ENCODE data around the gene ADAMTS18. TPM values are rescaled to one million over a fixed set of nuclear protein-coding genes. Genes with fewer than 3 reads are reported as not detected.

The ADAMTS18 gene
- total RNA-seq, 1 experiment from 2014 or later = not detected

DNA sequence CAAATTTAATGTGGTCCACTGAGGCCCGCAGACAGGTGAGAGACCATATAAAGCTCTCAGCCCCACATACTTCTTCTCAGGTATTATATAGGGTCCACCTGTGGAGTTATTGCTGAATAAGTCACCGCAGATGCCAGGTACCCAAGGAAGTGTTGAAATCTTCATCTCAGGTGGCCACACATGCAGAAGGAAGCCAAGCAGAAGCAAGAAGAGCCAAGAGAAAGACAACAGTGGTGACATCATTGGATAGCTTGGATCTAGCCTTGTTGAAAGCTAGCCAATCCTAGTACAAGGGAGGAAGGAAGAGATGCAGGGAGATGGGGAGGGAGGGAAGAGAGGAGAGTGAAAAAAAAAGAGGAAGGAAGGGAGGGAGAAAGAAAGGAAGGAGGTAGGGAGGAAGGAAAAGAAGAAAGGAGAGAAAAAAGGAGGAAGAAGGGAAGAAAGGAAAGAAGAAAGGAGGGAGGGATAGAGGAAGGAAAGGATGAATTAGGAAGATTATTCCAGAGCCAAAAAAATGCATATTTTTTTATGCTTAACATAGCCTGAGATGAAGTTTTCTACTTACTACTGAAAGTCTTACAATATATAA is 12.5 kb downstream of the ADAMTS18 start:
- H3K27me3 ChIP-seq (ENCODE audit: low read length) = 0 out of 2 replicates have a peak, but pooled peaks cover 11% of the 10 kb centered on the region
- no peaks in the 10 kb centered on the region for H3F3A ChIP-seq (ENCODE audit: low read length, unreplicated experiment)
- TF ChIP-seq EZH2phosphoT487 (IDR thresholded peaks at IDR 0.05; ENCODE audit: borderline replicate concordance, low read length) = no peak
- TF ChIP-seq EZH2 (IDR thresholded peaks at IDR 0.05; ENCODE audit: low read length, unreplicated experiment) = no peak
- TF ChIP-seq, protein P1, sequence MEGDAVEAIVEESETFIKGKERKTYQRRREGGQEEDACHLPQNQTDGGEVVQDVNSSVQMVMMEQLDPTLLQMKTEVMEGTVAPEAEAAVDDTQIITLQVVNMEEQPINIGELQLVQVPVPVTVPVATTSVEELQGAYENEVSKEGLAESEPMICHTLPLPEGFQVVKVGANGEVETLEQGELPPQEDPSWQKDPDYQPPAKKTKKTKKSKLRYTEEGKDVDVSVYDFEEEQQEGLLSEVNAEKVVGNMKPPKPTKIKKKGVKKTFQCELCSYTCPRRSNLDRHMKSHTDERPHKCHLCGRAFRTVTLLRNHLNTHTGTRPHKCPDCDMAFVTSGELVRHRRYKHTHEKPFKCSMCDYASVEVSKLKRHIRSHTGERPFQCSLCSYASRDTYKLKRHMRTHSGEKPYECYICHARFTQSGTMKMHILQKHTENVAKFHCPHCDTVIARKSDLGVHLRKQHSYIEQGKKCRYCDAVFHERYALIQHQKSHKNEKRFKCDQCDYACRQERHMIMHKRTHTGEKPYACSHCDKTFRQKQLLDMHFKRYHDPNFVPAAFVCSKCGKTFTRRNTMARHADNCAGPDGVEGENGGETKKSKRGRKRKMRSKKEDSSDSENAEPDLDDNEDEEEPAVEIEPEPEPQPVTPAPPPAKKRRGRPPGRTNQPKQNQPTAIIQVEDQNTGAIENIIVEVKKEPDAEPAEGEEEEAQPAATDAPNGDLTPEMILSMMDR (conservative IDR thresholded peaks at IDR 0.05; ENCODE audit: low read depth, low read length) = no peak
- ChIA-PET POLR2A (ENCODE audit: unreplicated experiment) (no interaction called here), CTCF (no interaction called here)
- no peaks in the 10 kb centered on the region for H3K9me2 ChIP-seq (replicated peaks; ENCODE audit: low read length)
- H3K4me2 ChIP-seq (ENCODE audit: low read length) = no peak overlapping the region
- H3K4me3 ChIP-seq (ENCODE audit: low read length) = no peak overlapping the region
- H4K20me1 ChIP-seq (ENCODE audit: low read length) = no peaks in the 10 kb centered on the region
- H3K36me3 ChIP-seq (ENCODE audit: low read depth, low read length) = no peaks in the 10 kb centered on the region
- no peak overlapping the region for H3K27ac ChIP-seq (ENCODE audit: low read length)
- no peaks in the 10 kb centered on the region for H3K4me1 ChIP-seq (ENCODE audit: insufficient read depth, low read length)
- no peaks in the 10 kb centered on the region for H3K9me3 ChIP-seq (ENCODE audit: low read length)
- no peak for DNase-seq
- no TSS peak for BruUV-seq (replicated peaks)
- no peaks in the 10 kb centered on the region for H3K79me2 ChIP-seq (ENCODE audit: low read length)
- intact Hi-C loops (cut with micrococcal nuclease) = no loop called here
- no peak for ATAC-seq
- no peak overlapping the region for H3K9ac ChIP-seq (ENCODE audit: low read length)
- H2AFZ ChIP-seq (ENCODE audit: low read length) = no peak overlapping the region

DNA sequence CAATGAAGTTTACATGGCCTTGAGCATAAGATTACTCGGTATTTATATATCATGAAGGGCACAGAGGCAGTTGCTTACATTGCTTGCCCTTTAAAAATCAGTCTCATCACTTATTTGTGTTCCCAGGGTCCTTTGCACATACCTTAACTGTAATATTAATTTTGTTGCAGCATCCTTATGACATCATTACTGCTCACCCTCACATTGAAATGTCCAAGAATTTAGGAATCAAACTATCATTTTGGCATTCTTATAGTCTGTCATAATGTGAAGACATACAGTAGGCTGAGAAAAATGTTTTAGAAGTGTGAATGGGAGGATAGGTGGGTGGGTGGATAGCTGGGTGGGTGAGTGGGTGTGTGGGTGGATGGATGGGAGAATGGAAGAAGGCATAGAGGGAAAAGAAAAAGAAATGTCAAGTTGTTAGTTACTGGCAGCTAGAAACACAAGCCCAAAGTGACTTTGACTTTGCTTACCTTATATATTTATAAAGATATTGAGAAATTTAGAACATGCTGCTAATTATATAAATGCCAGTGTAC is 17.8 kb downstream of the ADAMTS18 start:
- peaks cover 11% of the 10 kb centered on the region; the same call in 1 of the 2 replicates for H3K4me1 ChIP-seq (ENCODE audit: insufficient read depth, low read length)
- no peaks in the 10 kb centered on the region for H4K20me1 ChIP-seq (ENCODE audit: low read length)
- H2AFZ ChIP-seq (ENCODE audit: low read length) = no peak overlapping the region
- BruUV-seq (replicated peaks) = no TSS peak
- no peaks in the 10 kb centered on the region for H3F3A ChIP-seq (ENCODE audit: low read length, unreplicated experiment)
- no peak for DNase-seq
- no peak for ATAC-seq
- CTCF ChIA-PET = no interaction called here
- no peak overlapping the region for H3K4me2 ChIP-seq (ENCODE audit: low read length)
- no peaks in the 10 kb centered on the region for H3K36me3 ChIP-seq (ENCODE audit: low read depth, low read length)
- H3K9ac ChIP-seq (ENCODE audit: low read length) = no peak overlapping the region
- POLR2A ChIA-PET (ENCODE audit: unreplicated experiment) = no interaction called here
- no peak for TF ChIP-seq EZH2phosphoT487 (IDR thresholded peaks at IDR 0.05; ENCODE audit: borderline replicate concordance, low read length)
- no peak for TF ChIP-seq EZH2 (IDR thresholded peaks at IDR 0.05; ENCODE audit: low read length, unreplicated experiment)
- TF ChIP-seq, protein P1 (conservative IDR thresholded peaks at IDR 0.05; ENCODE audit: low read depth, low read length) = no peak
- no peaks in the 10 kb centered on the region for H3K9me2 ChIP-seq (replicated peaks; ENCODE audit: low read length)
- no peaks in the 10 kb centered on the region for H3K9me3 ChIP-seq (ENCODE audit: low read length)
- H3K4me3 ChIP-seq (ENCODE audit: low read length) = no peak overlapping the region
- H3K27ac ChIP-seq (ENCODE audit: low read length) = no peak overlapping the region
- H3K79me2 ChIP-seq (ENCODE audit: low read length) = no peaks in the 10 kb centered on the region
- intact Hi-C loops (cut with micrococcal nuclease) = no loop called here
- 0 out of 2 replicates have a peak, but pooled peaks cover 11% of the 10 kb centered on the region for H3K27me3 ChIP-seq (ENCODE audit: low read length)

- DNase-seq (peak; percentile 89), ATAC-seq (peak; percentile 57)
- Histone ChIP-seq H3K4me1 (ENCODE audit: insufficient read depth, low read length) (peaks cover 11% of the 10 kb centered on the region; the same call in 1 of the 2 replicates), H3K27me3 (ENCODE audit: low read length) (no peaks in the 10 kb centered on the region), H3K27ac (ENCODE audit: low read length) (no peak overlapping the region; the same call in 1 of the 2 replicates), H3K4me3 (ENCODE audit: low read length) (no peak overlapping the region), H4K20me1 (ENCODE audit: low read length) (no peaks in the 10 kb centered on the region), H3K4me2 (ENCODE audit: low read length) (no peak overlapping the region), H3F3A (ENCODE audit: low read length, unreplicated experiment) (no peaks in the 10 kb centered on the region), H2AFZ (ENCODE audit: low read length) (no peak overlapping the region), H3K9me3 (ENCODE audit: low read length) (no peaks in the 10 kb centered on the region), H3K9me2 (replicated peaks; ENCODE audit: low read length) (no peaks in the 10 kb centered on the region), H3K36me3 (ENCODE audit: low read depth, low read length) (no peaks in the 10 kb centered on the region), H3K9ac (ENCODE audit: low read length) (no peak overlapping the region), H3K79me2 (ENCODE audit: low read length) (no peaks in the 10 kb centered on the region)
- TF ChIP-seq EZH2 (IDR thresholded peaks at IDR 0.05; ENCODE audit: low read length, unreplicated experiment) (no peak), EZH2phosphoT487 (IDR thresholded peaks at IDR 0.05; ENCODE audit: borderline replicate concordance, low read length) (no peak)
- TF ChIP-seq, protein P1 (conservative IDR thresholded peaks at IDR 0.05; ENCODE audit: low read depth, low read length) = no peak
- no TSS peak for BruUV-seq (replicated peaks)
- ChIA-PET POLR2A (ENCODE audit: unreplicated experiment) (no interaction called here), CTCF (no interaction called here)
- intact Hi-C loops (cut with micrococcal nuclease) = no loop called here
These were observed 20.0 kb downstream of the ADAMTS18 start for GRCh38 chr16:77414752-77415231.
